SK-MEL-5 (cell line): ENCODE measurements around the gene P3H4. TPM values are rescaled to one million over a fixed set of nuclear protein-coding genes. Genes with fewer than 3 reads are reported as not detected.
"Not testable (repeated sequence)": the region's sequence is repeated elsewhere in the genome, so short reads cannot be mapped to it uniquely, and the experiment has no call there.

Source experiments
- DNase-seq: peaks from one replicate; pipeline ENCODE4 v3.0.0-alpha.2; 2016; ENCODE audit warnings: low read depth, low spot score
- in situ Hi-C: cut with HindIII; loops from 2 replicates; pipeline ENCODE4 v1.10.0; 2016; ENCODE audit warnings: low sequenced_read_pairs, high pct_unique_total_duplicates, low pct_unique_long_range_greater_than_20kb
- total RNA-seq: library from RNA; depleted of rRNA; stranded (reverse); fragments of >200 nt; shearing (Covaris generic); gene quantifications from 2 replicates; pipeline ENCODE4 v1.2.3, GENCODE V29; 2014

The P3H4 gene
- total RNA-seq, 1 experiment from 2014 or later: 31.2 TPM

DNA sequence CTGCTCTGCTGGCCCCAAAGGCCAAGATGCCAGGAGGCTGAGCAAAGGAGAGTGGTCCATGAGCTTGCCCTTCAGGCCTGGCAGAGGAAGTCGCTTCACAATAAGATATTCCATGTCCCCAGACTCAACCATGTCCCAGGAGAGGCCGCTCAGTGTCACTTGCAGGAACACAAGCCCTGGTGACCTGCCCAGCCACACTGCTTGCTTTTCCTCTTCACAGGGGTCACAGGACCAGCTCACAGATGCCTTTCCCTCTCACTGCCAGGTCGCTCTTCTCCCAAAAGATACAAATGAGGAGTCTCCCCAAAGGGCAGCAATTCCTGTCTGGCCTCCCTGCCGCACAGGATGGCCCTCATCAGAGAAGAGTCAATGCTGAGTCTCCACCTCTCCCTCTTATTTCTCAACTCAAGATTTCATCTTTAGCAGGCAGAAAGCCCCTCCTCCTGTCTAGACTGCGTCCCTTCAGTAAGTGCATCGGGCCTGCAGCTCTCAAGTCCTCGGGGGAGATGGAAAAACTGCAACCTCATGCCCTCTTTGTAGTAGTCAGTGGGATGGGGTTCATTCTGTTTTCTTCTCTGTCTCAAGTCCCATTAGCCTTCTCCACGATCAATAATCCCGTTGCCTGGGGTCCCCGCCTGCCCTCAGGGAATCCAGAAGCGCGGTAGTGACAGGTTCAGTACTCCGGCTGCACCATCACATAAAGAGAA lies 30.2 kb downstream of the P3H4 start:
- no peak for DNase-seq
- in situ Hi-C loops: no loop called here

DNA sequence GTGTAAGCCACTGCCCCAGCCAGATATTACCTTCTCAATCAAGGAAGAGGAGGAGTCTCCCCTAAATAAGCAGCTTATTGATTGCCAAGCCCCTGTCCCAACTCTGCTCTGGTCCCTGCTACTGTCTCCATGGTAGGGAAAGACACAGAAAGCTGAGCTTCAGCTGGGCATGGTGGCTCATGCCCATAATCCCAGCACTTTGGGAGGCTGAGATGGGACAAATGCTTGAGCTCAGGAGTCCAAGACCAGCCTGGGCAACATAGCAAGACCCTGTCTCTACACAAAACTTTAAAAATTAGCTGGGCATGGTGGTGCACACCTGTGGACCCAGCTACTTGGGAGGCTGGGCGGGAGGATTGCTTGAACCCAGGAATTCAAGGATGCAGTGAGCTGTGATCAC lies 31.8 kb downstream of the P3H4 start:
- no peak for DNase-seq
- in situ Hi-C loops: no loop called here

DNA sequence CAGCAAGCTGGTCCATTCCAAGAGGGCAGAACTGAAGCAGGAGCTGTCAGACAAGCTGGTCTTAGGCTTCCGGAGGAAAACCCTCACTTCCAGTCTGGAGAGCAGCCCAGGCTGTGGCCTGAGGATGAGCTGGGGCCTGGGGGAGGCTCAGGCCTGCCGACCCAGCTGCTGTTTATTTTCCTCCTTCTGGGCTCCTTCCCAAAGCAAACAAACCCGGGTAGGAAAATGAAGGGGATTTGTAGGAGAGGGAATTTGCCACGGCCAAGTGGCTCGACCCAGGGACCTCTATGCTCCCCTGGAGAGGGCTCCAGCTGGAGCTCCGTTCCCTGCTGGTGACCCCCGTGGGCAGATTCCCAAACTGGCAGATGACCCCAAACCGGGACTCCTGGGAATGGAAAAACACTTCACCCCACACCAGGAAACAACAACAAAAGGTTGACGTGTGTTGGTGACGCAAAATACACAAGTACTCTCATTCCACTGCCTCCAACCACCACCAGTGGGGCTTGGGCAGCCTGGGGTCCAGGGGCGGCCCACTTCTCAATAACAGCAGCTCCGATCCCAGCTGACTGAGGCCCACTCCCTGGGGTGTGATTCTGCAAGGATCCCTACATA lies 34.1 kb downstream of the P3H4 start:
- DNase-seq: no peak
- in situ Hi-C loops: no loop called here

DNA sequence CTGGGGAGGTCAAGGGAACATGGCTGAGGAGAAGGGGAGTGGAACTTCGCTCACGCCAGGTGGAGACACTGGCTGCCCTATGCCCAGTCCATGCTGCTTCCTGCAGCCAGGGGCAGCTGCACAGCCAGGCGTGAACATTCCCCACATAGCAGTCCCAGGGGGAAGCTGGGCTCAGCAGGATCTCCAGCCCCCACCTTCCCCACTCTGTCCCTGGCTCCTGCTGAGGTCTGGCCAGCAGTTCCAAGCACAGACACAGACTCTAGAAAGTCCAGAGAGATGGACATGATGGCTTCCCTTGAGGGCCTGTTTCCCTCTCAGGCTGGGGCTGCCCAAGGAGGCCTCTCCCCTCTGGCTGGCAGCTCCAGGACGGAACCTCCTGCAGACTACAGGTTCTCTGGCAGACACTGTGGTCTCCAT lies 34.6 kb downstream of the P3H4 start:
- DNase-seq: no peak
- in situ Hi-C loops: no loop called here

DNA sequence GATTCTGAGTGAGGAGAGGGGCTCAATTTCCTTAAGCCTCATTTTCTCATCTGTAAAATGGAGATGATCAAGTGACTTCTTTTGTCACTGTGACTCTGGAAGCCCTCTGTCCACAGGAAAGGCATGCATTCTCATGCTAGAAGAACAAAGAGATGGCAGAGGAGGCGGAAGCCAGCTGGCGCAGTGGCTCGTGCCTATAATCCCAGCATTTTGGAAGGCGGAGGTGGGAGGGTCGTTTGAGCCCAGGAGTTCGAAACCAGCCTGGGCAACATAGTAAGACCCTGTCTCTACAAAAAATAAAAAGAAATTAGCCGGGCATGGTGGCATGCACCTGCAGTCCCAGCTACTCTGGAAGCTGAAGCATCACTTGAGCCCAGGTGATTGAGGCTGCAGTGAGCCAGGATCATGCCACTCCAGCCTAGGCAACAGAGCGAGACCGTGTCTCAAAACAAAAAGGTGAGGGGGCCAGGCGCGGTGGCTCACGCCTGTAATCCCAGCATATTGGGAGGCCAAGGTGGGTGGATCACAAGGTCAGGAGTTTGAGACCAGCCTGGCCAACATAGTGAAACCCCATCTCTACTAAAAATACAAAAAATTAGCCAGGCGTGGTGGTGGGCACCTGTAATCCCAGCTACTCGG lies 35.4 kb downstream of the P3H4 start:
- DNase-seq, in situ Hi-C loops: not testable (repeated sequence)

DNA sequence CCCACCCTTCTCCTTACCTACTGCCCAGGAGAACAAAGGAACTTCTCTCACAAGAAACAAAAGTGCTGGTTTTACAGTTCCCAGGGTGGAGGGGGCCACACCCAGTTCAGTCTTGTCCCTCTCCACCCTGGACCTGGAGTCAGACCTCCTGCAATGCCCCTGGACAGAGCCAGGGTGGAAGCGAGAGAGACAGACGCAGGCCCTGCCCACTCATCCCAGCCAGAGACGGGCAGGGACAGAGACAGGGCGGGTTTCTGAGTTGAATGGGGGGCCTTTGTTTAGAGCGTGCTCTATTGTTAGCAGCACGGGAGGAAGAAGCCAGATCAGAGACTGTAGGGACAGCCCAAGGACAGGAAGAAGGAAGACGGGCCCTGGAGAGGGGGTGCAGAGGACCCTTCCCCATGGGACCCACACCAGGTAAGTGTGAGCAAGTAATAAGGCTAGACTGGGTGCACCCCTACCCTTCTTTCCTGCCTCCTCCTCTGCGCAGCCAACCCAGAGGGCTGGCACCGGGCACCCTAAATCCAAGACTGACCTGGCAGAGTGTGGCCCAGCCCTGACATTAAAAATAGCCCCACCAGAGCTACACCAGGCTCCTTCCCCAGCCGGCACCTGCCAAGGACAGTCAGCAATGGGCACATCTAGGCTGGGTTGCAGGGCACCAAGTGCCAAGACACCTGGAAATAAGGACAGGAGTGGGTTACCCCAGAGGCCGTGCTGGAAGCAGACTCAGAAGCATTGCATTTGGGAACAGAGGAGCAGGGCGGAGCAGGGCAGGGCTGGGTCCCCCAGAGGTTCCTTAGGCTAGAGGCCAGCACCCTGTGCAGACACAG lies 36.1 kb downstream of the P3H4 start:
- in situ Hi-C loops: no loop called here
- no peak for DNase-seq

DNA sequence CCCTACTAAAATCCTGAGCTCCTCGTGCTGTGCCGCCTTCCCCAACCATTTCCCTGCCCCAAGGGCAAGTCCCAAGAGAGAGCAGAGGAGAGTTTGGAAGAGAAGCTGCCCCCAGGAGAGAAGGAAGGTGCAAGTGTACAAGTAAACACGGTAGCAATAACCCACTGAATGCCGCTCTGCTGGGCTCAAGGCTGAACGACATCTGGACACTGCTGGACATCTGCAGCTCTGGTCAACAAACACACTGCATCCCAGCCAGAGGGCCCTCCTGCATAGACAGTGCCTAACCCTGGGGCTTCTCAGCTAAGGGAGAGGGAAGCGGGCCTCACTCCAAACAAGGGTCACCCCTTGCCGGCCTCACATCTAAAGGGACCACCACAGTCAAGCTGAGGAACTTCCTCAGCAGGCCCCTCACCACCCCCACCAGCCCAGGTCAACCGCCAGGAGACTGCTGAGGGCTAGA lies 38.0 kb downstream of the P3H4 start:
- no peak for DNase-seq

DNA sequence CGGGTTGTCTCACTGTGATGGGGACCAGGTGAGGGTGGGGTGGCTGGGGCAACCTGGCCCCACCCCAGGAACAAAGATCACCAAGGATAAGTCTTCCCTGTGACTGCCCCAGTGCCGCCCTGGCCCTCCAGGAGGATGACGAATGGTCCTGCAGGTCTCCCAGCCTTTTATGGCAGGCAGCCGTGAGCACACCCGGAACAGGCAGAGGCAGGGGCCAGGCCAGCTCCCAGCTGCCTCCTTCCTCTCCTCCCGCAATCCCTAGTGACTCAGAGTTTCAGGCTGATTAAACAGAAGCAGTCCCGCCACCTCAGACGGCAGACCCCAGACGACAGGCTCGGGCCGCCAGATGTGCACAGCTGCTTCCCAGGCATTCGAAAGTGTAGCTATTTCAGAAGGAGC lies 38.6 kb downstream of the P3H4 start:
- in situ Hi-C loops: no loop called here
- DNase-seq: no peak

More for the DNA sequence above, 38.0 kb downstream of the P3H4 start:
- in situ Hi-C loops: no loop called here

DNA sequence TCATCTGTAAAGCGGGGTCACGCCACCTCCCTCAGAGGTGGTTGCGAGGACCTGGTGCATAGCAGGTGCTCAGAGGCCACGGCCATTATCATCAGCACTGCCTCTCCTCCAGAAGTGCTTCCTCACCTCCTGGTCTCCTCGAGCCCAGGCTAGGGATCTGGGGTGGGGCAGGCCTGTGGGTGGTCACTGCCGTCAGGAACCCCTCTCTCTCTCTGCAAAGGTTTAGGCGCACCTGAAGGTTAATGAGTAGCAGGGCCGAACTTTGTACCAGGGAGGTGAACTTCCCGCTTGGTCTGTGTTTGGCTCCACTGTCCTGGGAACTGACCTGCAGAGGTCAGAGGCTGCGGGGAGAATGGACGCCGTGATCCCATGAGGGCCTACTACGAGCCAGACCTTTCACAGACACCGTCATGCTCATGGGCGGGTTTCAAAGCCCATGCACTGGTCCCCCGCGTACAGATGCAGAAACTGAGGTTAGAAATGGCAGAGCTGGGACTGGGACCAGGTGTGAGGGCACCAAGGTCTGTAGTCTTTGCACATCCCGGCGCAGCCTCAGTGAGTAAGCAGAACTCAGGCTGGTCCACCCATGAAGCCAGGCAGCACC lies 39.1 kb downstream of the P3H4 start:
- in situ Hi-C loops: no loop called here
- DNase-seq: no peak

DNA sequence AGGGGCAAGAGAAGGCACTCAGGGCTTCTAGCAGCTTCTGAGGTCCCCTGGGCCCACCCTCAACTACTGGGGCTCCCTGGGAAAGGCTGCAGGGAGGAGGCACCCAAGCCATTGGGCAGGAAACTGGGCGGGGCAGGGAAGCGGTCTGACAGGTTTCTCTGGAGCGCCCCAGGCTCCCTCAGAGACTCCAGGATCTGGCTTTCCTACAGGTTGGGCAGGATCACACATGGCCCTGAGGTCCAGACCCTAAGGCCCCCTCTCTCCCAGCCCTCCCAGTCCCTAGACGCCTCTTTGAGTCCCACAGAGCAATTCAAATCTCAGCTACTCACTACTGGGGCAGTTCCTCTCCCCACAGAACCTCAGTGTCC lies 39.5 kb downstream of the P3H4 start:
- no peak for DNase-seq
- in situ Hi-C loops: no loop called here

DNA sequence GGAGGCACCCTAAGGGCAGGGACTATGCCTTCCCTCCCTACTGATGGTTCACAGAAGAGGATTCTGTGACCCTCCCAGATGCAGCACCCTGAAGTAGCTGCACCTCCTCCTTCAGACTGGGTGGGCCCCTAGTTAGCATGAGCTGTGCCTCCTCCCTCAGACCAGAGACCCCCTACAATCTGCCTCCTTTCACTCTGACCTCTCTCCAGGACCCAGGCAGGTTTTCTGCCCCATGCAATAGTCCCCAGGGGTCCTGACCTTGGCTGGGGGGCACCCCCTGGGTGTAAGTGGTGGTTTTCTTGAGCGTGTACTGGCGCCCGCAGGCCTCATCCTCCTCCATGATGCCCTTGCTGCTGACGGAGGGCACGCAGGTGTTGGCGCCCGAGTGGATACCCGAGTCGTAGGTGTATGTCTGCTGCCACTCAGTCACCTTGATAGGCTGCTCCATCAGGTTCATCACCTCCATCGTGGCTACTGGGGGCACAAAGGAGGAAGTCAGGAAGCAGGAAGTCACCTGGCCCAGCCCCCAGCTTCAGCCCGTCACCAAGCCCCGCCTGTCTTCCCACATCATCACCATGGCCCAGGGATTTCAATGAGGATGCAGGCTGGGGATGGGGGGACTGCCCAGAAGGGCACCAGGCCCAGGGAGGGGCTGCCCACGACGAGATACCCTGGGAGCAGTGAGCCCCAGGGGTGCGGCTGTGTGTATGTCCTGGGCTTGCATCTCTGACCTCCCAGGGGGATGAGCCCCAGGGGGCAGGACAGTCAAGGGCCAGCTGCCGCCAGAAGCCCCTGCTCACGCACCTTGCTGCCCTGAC lies 40.2 kb downstream of the P3H4 start:
- in situ Hi-C loops: no loop called here
- DNase-seq: no peak

DNA sequence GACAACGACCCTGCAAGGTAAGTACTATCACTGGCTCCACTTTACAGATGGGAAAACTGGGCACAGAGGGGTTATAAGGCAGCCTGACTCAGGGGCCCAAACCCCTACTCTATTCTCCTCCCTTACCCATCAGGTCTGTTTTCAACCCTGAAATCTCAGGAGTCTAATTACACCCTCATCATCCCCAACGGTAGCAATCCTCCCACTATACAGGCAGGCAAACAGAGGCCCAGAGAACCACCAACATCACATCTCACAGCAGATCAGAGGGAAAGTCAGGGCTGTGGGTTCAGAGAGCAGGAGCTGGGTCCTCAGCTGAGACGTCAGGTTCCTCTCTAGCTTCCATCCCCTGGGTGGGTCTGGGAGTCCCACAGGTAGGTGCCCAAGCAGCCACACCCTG lies 41.8 kb downstream of the P3H4 start:
- DNase-seq: no peak
- in situ Hi-C loops: no loop called here

DNA sequence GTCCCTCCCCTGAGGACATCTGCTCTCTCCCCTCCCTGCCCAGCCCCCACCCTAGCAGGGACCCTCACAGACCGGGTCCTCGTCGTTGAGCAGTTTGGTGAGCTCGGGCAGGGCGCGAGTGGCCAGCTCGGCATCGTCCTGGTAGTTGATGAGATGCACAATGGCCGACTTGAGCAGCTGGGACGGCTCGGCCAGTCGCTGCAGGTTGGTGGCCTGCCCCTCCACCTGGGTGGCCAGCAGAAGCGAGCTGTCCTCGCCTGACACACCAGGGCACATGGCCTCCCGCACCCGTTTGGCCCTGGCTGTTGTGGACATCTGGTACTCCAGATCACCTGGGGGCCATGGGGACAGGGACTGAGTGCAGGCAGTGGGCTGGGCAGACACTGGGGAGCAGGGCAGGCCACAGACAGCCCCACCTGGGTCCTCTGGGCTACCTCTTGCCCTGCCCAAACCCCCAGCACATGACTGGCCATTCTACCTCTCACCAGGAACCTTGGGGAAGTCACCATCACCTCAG lies 42.3 kb downstream of the P3H4 start:
- in situ Hi-C loops: no loop called here

DNA sequence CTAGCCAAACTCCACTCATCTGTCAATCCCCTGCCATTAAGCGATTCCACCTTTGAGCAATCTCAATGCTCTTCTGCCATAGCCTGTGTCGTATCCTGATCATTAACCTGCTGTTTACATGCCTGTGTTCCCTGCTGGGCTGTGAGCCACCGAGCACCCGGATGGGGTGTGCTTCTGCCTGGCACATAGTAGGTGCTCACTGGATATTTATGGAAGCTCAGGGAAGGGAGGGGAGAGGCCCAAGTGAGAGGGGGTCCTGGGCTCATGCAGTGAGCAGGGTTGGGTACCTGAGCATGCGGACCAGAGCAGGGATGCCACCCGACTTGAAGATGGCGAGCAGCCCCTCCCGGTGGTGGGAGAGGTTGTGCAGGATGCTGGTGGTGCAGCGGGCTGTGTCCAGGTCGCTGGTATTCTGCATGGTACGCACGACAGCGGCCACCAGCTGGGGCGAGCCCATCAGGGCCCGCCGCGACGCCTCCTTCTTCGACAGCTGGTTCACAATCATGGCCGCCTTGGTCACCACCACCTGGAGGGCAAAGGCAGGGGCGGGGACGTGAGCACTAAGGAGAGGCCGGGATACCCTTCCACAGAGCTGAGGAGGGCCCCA lies 43.0 kb downstream of the P3H4 start:
- in situ Hi-C loops: no loop called here
- no peak for DNase-seq

More for the DNA sequence above, 42.3 kb downstream of the P3H4 start:
- DNase-seq: no peak

DNA sequence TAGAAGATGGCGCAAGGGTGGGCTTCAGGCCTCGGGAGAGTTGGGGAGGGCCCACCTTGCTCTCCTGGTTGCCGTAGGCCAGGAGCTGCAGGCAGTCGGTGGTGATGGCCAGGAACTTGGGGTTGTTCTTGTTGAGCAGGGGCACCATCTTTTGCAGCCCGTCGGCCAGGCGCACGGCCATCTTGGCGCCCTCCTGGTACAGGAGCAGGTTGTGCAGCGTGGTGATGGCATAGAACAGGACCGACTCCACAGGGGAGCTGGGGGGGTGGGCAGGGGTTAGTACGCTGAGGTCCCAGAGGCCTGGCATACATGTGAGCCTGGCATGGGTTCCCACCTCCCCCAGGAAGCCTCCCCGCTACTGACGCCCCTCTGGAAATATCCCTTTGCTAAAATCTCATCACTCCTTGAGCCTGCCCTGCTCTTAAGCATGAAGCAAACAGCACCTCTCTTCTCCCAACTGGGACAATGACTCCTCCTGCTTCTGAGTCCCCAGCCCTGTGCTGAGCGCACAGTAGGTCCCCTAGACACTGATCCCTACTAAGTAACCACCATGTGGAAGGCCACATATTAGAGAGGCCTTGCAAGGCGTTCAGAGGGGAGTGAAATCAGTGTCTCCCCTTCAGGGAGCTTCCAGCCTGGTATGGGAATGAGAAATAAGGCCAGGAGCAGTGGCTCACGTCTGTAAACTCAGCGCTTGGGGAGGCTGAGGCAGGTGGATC lies 44.3 kb downstream of the P3H4 start:
- in situ Hi-C loops: no loop called here
- no peak for DNase-seq

DNA sequence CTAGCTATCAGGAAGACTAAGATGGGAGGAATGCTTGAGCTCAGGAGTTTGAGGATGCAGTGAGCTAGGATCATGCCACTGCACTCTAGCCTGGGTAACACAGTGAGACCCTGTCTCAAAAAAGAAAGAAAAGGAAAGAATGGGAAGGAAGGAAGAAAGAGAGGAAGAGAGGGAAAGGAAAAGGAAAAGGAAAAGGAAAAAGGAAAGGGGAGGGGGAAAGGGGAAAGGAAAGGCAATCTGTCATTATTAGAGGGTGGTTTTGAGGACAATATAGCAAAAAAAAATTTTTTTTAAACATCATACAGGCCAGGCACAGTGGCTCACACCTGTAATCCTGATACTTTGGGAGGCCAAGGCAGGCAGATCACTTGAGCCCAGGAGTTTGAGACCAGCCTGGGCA lies 45.6 kb downstream of the P3H4 start:
- DNase-seq: no peak
- in situ Hi-C loops: no loop called here
